GM12801 (cell line): ENCODE data around the gene SGO1.

Experiments
- CTCF ChIP-seq: IDR thresholded peaks from one replicate; pipeline ENCODE4 v1.5.1; 2011; ENCODE audit warnings: control low read depth; ENCODE audit not compliant: insufficient read length; ENCODE audit errors: extremely low read depth

SGO1 gene

GRCh38 chr3:20147361-20147760 lies 38.6 kb downstream of the SGO1 start:
- no peak for TF ChIP-seq CTCF

GRCh38 chr3:20146301-20146700 lies 39.7 kb downstream of the SGO1 start:
- TF ChIP-seq CTCF, result no peak

GRCh38 chr3:20145874-20146273 lies 40.1 kb downstream of the SGO1 start:
- no peak for TF ChIP-seq CTCF

GRCh38 chr3:20143519-20143918 lies 42.5 kb downstream of the SGO1 start:
- no peak for TF ChIP-seq CTCF

GRCh38 chr3:20142517-20142916 lies 43.5 kb downstream of the SGO1 start:
- TF ChIP-seq CTCF, result no peak

- TF ChIP-seq CTCF, result no peak
These were observed 44.2 kb downstream of the SGO1 start for GRCh38 chr3:20141851-20142250.

GRCh38 chr3:20141316-20141715 lies 44.7 kb downstream of the SGO1 start:
- TF ChIP-seq CTCF, result no peak

GRCh38 chr3:20140881-20141280 lies 45.1 kb downstream of the SGO1 start:
- TF ChIP-seq CTCF, result no peak
